Esophagus squamous epithelium (tissue), 5 donors: ENCODE data around the gene GPC1. TPM values are rescaled to one million over a fixed set of nuclear protein-coding genes. Genes with fewer than 3 reads are reported as not detected.

Experiments
- DNase-seq: peaks from one replicate; lab custom pipeline; 2025; lab: John Stamatoyannopoulos, UW
- H3K27ac ChIP-seq, 4 donors: fragments of 200-600 bp; sonication (generic); one replicate each; pipeline ENCODE4 v1.5.1; 2016 to 2019; ENCODE audit warnings: mild to moderate bottlenecking in 1 of 4
- H3K27me3 ChIP-seq, 4 donors: fragments of 200-600 bp; sonication (generic); 1 replicate in 3 of 4; 2 replicates in 1 of 4; pipeline versions ENCODE4 v1.5.1 to v1.6.0; 2017 to 2021; ENCODE audit warnings: antibody characterized with exemption in 1 of 4
- H3K36me3 ChIP-seq, 3 donors: fragments of 200-600 bp; sonication (generic); one replicate each; pipeline ENCODE4 v1.5.1; 2016 to 2019
- H3K4me1 ChIP-seq, 3 donors: fragments of 200-600 bp; sonication (generic); one replicate each; pipeline ENCODE4 v1.5.1; 2017 to 2019
- H3K4me3 ChIP-seq, 4 donors: fragments of 200-600 bp; sonication (generic); 1 replicate in 3 of 4; 2 replicates in 1 of 4; pipeline ENCODE4 v1.5.1; 2016 to 2019; ENCODE audit warnings: mild to moderate bottlenecking in 2 of 4, moderate library complexity in 1 of 4
- H3K9me3 ChIP-seq, 3 donors: fragments of 200-600 bp; sonication (generic); one replicate each; pipeline ENCODE4 v1.5.1; 2016 to 2019
- CTCF ChIP-seq, 6 experiments: fragments of 450-650 bp in 4 of 6; fragments of 200-600 bp in 2 of 6; sonication (generic) in 2 of 6; IDR thresholded peaks; one replicate each; pipeline ENCODE4 v1.5.1; 2016 to 2019; ENCODE audit warnings: antibody characterized with exemption in 6 of 6, mild to moderate bottlenecking in 4 of 6, moderate library complexity in 4 of 6
- POLR2A ChIP-seq, 4 donors: fragments of 450-650 bp; IDR thresholded peaks; one replicate each; pipeline ENCODE4 v1.6.1; 2017; ENCODE audit warnings: antibody characterized with exemption in 4 of 4, mild to moderate bottlenecking in 4 of 4, moderate library complexity in 3 of 4
- WGBS, 2 donors: methylation state at CpG; one replicate each; pipeline ENCODE4 v1.1.5; 2018; 5-methylcytosine and 5-hydroxymethylcytosine counted together
- intact Hi-C: fragments of 100-400 bp; cut with DNase I; formaldehyde crosslinking; loops from one replicate; pipeline ENCODE4 v1.15.0; 2022
- total RNA-seq, 4 donors: library from RNA; depleted of rRNA; stranded (reverse); fragments of >200 nt; gene quantifications; one replicate each; pipeline ENCODE4 v1.1.0, GENCODE V29; 2016
- donor health status: DM: yes; HTN: yes; CAD: no.

Gene GPC1
- total RNA-seq, 4 donors from 2014 or later, result 59.3 to 129 (median 78.6) TPM

- Histone ChIP-seq H3K27ac (no peak overlapping the region), H3K9me3 (no peaks in the 10 kb centered on the region), H3K36me3 (peaks cover 0 to 48% (median 4%) of the 10 kb centered on the region in 3 donors), H3K27me3 (no peaks in the 10 kb centered on the region), H3K4me1 (no peaks in the 10 kb centered on the region), H3K4me3 (no peak overlapping the region)
- intact Hi-C loops, result loop anchor here (10.0 kb wide), 1 partner anchor 201 kb away; no protein-coding TSS in a partner anchor
- DNase-seq, result no peak
- TF ChIP-seq POLR2A (IDR thresholded peaks at IDR 0.05) (no peak), CTCF (IDR thresholded peaks at IDR 0.05) (no peak)
- 96 to 97% methylated on average over 8 of the region's 9 CpGs for WGBS, 2 donors
Measured at GRCh38 chr2:240503375-240503774, 67.9 kb downstream of the GPC1 start.

GRCh38 chr2:240503848-240504247 is 68.4 kb downstream of the GPC1 start:
- no peak for DNase-seq
- Histone ChIP-seq H3K27me3 (no peaks in the 10 kb centered on the region), H3K36me3 (peaks cover 0 to 47% (median under 1%) of the 10 kb centered on the region in 3 donors), H3K4me3 (no peak overlapping the region), H3K9me3 (no peaks in the 10 kb centered on the region), H3K4me1 (no peaks in the 10 kb centered on the region), H3K27ac (no peak overlapping the region)
- TF ChIP-seq CTCF (IDR thresholded peaks at IDR 0.05) (no peak), POLR2A (IDR thresholded peaks at IDR 0.05) (no peak)
- intact Hi-C loops, result loop anchor here (10.0 kb wide), 1 partner anchor 201 kb away; no protein-coding TSS in a partner anchor
- 73 to 97% methylated on average over 2 to 6 of the region's 7 CpGs for WGBS, 2 donors

- TF ChIP-seq CTCF (IDR thresholded peaks at IDR 0.05) (no peak), POLR2A (IDR thresholded peaks at IDR 0.05) (no peak)
- intact Hi-C loops, result loop anchor here (10.0 kb wide), 1 partner anchor 199 kb away; no protein-coding TSS in a partner anchor
- no peak overlapping the region for H3K27ac ChIP-seq
- H3K9me3 ChIP-seq, result no peaks in the 10 kb centered on the region
- DNase-seq, result no peak
- 81% methylated on average over 14 of the region's 14 CpGs; no CpG with 5 or more reads in 1 of the 2 donors for WGBS, 2 donors
- H3K4me1 ChIP-seq, result no peaks in the 10 kb centered on the region
- H3K36me3 ChIP-seq, result peaks cover 0 to 39% (median 0%) of the 10 kb centered on the region in 3 donors
- no peak overlapping the region for H3K4me3 ChIP-seq
- H3K27me3 ChIP-seq, result no peaks in the 10 kb centered on the region
Measured at GRCh38 chr2:240505910-240506309, 70.4 kb downstream of the GPC1 start.

- TF ChIP-seq POLR2A (IDR thresholded peaks at IDR 0.05) (no peak), CTCF (IDR thresholded peaks at IDR 0.05) (no peak)
- H3K27ac ChIP-seq, result no peak overlapping the region
- intact Hi-C loops, result loop anchor here (10.0 kb wide), 1 partner anchor 198 kb away; no protein-coding TSS in a partner anchor
Measured at GRCh38 chr2:240506406-240507059, 71.1 kb downstream of the GPC1 start.

GRCh38 chr2:240507060-240507777 is 71.8 kb downstream of the GPC1 start:
- intact Hi-C loops, result loop anchor here (10.0 kb wide), 1 partner anchor 198 kb away; no protein-coding TSS in a partner anchor
- TF ChIP-seq CTCF (IDR thresholded peaks at IDR 0.05) (no peak), POLR2A (IDR thresholded peaks at IDR 0.05) (no peak)
- Histone ChIP-seq H3K27me3 (no peaks in the 10 kb centered on the region), H3K27ac (no peak overlapping the region), H3K4me1 (no peaks in the 10 kb centered on the region), H3K4me3 (no peak overlapping the region), H3K36me3 (peaks cover 0 to 43% (median 0%) of the 10 kb centered on the region in 3 donors), H3K9me3 (no peaks in the 10 kb centered on the region)
- no peak for DNase-seq
- 89 to 90% methylated on average over 3 of the region's 6 CpGs for WGBS, 2 donors

More at GRCh38 chr2:240506406-240507059, 71.1 kb downstream of the GPC1 start:
- Histone ChIP-seq H3K9me3 (no peaks in the 10 kb centered on the region), H3K4me3 (no peak overlapping the region), H3K36me3 (peaks cover 0 to 39% (median 0%) of the 10 kb centered on the region in 3 donors), H3K4me1 (no peaks in the 10 kb centered on the region), H3K27me3 (no peaks in the 10 kb centered on the region)
- DNase-seq, result no peak
- 87 to 88% methylated on average over 10 to 11 of the region's 17 CpGs for WGBS, 2 donors
